HG03280 (cell line): Measurements from ENCODE around the gene TPRA1.
"Not testable (repeated sequence)": the region's sequence is repeated elsewhere in the genome, so short reads cannot be mapped to it uniquely, and the experiment has no call there.

Source experiments
- ATAC-seq: cut with Tn5 transposase; IDR thresholded peaks from one replicate; pipeline ENCODE4 v1.9.1; 2021; ENCODE audit warnings: mild to moderate bottlenecking, moderate library complexity; ENCODE audit not compliant: unreplicated experiment

TPRA1 gene

GRCh38 chr3:127616836-127617605 lies 26.5 kb upstream of the TPRA1 start:
- ATAC-seq: no peak

- no peak for ATAC-seq
Measured at GRCh38 chr3:127615631-127616305, 25.2 kb upstream of the TPRA1 start.

- no peak for ATAC-seq
Measured at GRCh38 chr3:127614928-127615589, 24.5 kb upstream of the TPRA1 start.

- ATAC-seq: no peak
Measured at GRCh38 chr3:127613406-127613805, 22.9 kb upstream of the TPRA1 start.

- no peak for ATAC-seq
Measured at GRCh38 chr3:127612966-127613365, 22.4 kb upstream of the TPRA1 start.

- ATAC-seq: no peak
Measured at GRCh38 chr3:127611251-127611650, 20.7 kb upstream of the TPRA1 start.

GRCh38 chr3:127610105-127610504 lies 19.6 kb upstream of the TPRA1 start:
- ATAC-seq: no peak

GRCh38 chr3:127608362-127608718 lies 17.8 kb upstream of the TPRA1 start:
- ATAC-seq: no peak

- no peak for ATAC-seq
Measured at GRCh38 chr3:127607675-127608361, 17.3 kb upstream of the TPRA1 start.

- no peak for ATAC-seq
Measured at GRCh38 chr3:127606981-127607595, 16.6 kb upstream of the TPRA1 start.

- ATAC-seq: no peak
Measured at GRCh38 chr3:127606086-127606805, 15.7 kb upstream of the TPRA1 start.

- not testable (repeated sequence) for ATAC-seq
Measured at GRCh38 chr3:127605547-127605946, 15.0 kb upstream of the TPRA1 start.

- no peak for ATAC-seq
Measured at GRCh38 chr3:127604546-127605165, 14.1 kb upstream of the TPRA1 start.

GRCh38 chr3:127604035-127604434 lies 13.5 kb upstream of the TPRA1 start:
- ATAC-seq: no peak

- ATAC-seq: no peak
Measured at GRCh38 chr3:127600749-127601456, 10.4 kb upstream of the TPRA1 start.

GRCh38 chr3:127598841-127599570 lies 8.5 kb upstream of the TPRA1 start:
- no peak for ATAC-seq

GRCh38 chr3:127597020-127597771 lies 6.7 kb upstream of the TPRA1 start:
- no peak for ATAC-seq

- ATAC-seq: no peak
Measured at GRCh38 chr3:127595303-127595702, 4.8 kb upstream of the TPRA1 start.
